Muscle of arm (tissue), 12 donors: ENCODE measurements around the gene PPFIA1. TPM values are rescaled to one million over a fixed set of nuclear protein-coding genes. Genes with fewer than 3 reads are reported as not detected.
"Not testable (repeated sequence)": the region's sequence is repeated elsewhere in the genome, so short reads cannot be mapped to it uniquely, and the experiment has no call there.

ENCODE experiments used
- DNase-seq: peaks from one replicate; pipeline ENCODE4 v3.0.0-alpha.2; 2013
- polyA plus RNA-seq, 12 donors: library from polyadenylated mRNA; unstranded; fragments of 120-200 nt; gene quantifications; one replicate each; pipeline ENCODE4 v1.2.1, GENCODE V29; 2013; ENCODE audit not compliant: insufficient read length in 12 of 12

Gene PPFIA1
- polyA plus RNA-seq, 12 donors, result 28.1 to 46.4 (median 32.6) TPM; not detected in 1

- DNase-seq, result no peak
Measured at GRCh38 chr11:70387564-70387963, 117.1 kb downstream of the PPFIA1 start.

- no peak for DNase-seq
Measured at GRCh38 chr11:70389201-70389600, 118.7 kb downstream of the PPFIA1 start.

DNA sequence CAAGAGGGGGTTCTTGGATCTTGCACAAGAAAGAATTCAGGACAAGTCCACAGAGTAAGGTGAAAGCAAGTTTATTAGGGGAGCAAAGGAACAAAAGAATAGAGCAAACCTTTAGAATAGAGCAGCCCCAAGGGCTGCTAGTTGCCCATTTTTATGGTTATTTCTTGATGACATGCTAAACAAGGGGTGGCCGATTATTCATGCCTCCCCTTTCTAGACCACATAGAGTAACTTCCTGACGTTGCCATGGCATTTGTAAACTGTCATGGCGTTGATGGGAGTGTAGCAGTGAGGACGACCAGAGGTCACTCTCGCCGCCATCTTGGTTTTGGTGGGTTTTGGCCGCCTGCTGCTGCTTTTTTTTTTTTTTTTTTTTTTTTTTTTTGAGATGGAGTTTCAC is 120.4 kb downstream of the PPFIA1 start:
- not testable (repeated sequence) for DNase-seq

- DNase-seq, result no peak
Measured at GRCh38 chr11:70394211-70394950, 123.9 kb downstream of the PPFIA1 start.

DNA sequence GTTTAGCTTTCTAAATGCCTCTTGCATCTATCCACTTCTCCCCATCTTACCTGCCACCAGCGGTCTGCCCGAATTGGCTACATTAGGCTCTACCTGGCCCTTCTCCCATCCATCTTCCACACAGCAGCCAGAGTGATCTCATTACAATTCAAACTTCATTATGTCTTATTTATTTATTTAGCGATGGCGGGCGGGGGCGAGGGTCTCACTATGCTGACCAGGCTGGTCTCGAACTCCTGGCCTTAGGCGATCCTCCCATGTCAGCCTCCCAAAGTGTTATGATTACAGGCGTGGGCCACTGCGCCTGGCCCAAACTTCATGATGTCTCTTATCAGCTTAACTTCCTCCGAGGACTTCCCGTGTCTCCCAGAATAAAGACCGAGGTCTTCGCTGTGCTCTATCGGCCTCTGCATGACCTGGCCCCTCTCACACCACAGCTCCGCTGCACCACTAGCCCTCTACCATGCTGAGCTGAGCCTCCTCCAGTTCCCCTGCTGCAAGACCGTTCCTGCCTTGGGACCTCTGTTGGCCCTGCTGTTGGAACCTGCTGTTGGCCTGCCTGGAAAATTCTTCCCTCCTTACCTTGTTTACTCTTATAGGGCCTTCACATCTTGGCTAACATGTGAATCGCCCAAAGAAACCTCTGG is 127.0 kb downstream of the PPFIA1 start:
- no peak for DNase-seq

DNA sequence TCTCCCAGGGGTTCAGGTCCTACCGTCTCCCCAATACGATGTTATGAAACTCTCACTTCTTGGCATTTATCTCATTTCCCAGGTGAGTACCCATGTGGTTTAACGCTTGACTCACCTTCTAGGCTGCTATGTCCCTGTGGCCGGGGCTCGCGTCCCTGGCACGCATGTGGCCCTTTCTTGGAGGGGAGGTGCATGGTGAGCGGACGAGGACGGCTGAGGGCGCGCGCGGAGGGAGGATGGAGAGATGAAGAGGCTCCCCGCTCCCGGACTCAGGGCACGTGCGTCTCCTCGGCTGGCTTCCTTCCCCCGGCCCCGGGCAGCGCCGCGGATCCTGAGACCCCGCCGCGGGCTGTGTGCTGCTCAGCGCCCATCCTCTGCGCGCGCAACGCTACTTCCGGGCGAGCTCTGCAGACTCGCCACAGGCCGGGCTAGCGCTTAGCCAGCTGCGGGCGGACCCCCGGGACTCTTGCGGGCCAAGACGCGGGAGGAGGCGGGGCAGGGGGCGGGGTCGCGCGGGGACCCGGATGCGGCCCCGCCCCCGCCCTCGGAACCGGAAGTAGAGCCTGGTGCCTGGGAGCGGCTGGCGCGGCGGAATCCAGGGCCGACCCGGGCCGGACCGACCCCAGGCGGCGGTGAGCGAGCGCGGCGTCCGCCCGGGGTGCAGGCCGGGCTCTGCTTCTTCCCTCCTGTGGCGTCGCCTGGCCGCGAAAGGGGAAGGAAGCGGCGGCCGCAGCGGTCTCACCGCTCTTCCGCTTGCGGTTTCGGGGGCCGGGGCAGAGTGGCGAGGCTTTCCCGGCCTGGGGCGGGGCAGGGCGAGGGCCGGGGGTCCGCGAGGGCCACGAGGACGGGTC is 127.7 kb downstream of the PPFIA1 start, which contains the start of gene CTTN:
Gene CTTN (plus strand): TSS at position 547 of the 851 bp plus-strand sequence. CDS start 8,769 bp downstream, outside the sequence.
- DNase-seq, result peak; percentile 77

- DNase-seq, result no peak
Measured at GRCh38 chr11:70398834-70399680, 128.6 kb downstream of the PPFIA1 start.

GRCh38 chr11:70399681-70400112 is 129.2 kb downstream of the PPFIA1 start:
- DNase-seq, result peak; percentile 53

DNA sequence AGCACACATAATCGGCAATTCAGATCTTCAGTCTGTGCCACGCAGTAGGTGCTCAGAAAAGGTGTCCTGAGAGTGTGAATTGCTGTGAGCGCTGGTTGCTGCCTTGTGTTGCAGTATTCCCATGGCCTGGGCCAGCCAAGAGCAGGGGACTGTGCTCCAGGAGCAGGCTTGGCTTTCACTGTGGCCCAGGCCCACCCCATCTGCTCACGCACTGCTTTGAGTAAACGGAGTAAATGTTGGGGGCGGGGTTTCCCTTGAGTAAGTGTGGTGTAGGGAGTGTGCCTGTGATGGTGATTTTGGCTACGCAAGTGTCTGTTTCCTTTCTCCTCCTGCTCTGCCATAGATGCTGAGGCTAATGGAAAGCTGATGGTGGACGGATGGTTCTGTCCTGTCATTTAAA is 130.2 kb downstream of the PPFIA1 start:
- no peak for DNase-seq

- DNase-seq, result no peak
Measured at GRCh38 chr11:70402016-70402415, 131.5 kb downstream of the PPFIA1 start.

GRCh38 chr11:70402685-70403084 is 132.2 kb downstream of the PPFIA1 start:
- no peak for DNase-seq

GRCh38 chr11:70404244-70404643 is 133.8 kb downstream of the PPFIA1 start:
- DNase-seq, result no peak

GRCh38 chr11:70405679-70406395 is 135.3 kb downstream of the PPFIA1 start:
- DNase-seq, result no peak

DNA sequence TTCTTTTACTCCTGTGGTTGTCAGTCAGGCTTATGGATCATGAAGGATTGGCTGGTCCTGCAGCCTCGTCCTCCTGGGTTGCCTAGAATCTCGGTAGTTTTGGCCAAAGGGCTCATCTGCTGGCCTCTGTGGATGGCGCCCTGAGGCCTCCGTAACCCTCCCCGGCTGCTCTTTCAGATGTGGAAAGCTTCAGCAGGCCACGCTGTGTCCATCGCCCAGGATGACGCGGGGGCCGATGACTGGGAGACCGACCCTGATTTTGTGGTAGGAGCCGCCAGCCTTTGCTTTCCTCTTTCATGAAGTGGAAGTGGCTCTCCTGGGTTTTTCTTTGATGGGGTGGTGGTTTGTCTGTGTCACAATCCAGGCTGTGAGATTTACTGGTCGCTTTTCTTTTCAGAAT is 136.6 kb downstream of the PPFIA1 start:
- no peak for DNase-seq

GRCh38 chr11:70407814-70408213 is 137.3 kb downstream of the PPFIA1 start:
- DNase-seq, result no peak

DNA sequence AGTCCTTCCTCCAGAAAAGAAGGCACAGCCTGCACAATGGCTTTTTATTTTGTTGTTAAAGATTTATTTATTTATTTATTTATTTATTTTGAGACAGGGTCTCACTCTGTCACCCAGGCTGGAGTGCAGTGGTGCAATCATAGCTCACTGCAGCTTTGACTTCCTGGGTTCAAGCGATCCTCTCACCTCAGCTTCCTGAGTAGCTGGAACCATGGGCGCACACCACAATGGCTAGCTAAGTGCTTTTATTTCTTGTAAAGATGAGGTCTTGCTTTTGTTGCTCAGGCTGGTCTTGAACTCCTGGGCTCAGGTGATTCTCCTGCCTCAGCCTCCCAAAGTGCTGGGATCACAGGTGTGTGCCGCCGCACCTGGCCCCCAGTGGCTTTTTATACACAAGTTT is 137.8 kb downstream of the PPFIA1 start:
- not testable (repeated sequence) for DNase-seq

GRCh38 chr11:70409437-70409836 is 138.9 kb downstream of the PPFIA1 start:
- no peak for DNase-seq

- no peak for DNase-seq
Measured at GRCh38 chr11:70409871-70410270, 139.4 kb downstream of the PPFIA1 start.

GRCh38 chr11:70410276-70411205 is 140.1 kb downstream of the PPFIA1 start:
- no peak for DNase-seq
